ENCODE data around the gene PLEKHO2.

Gene PLEKHO2

DNA sequence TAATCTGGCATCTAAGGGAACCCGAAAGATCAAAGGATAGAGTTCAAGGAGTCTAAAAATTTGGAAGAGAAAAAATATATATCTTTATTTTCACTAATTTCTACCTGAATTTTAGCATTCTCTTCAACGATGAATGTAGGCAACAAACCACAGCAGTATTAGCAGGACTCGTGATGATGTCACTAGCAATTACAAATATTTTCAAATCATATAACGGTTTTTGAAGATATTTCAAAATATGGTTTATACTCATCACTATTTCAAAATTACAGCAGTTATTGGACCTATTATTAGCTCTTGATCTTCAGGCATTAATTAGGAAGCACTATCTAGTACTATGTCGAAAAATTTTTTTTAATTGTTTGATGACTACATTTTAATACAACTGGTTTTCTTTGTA is 43.0 kb downstream of the PLEKHO2 start:
- Mint-ChIP-seq H3K27ac (peak overlapping the region; percentile 88), H3K27me3 (no peaks in the 10 kb centered on the region), H3K36me3 (no peaks in the 10 kb centered on the region), H3K9me3 (no peaks in the 10 kb centered on the region), H3K4me3 (no peak overlapping the region), H3K4me1 (peaks cover 31% of the 10 kb centered on the region)
- ATAC-seq, result no peak

GRCh38 chr15:64888336-64888735 is 46.6 kb downstream of the PLEKHO2 start:
- Mint-ChIP-seq H3K4me1 (peaks cover 38% of the 10 kb centered on the region), H3K27ac (no peak overlapping the region), H3K4me3 (no peak overlapping the region), H3K36me3 (no peaks in the 10 kb centered on the region), H3K27me3 (no peaks in the 10 kb centered on the region), H3K9me3 (no peaks in the 10 kb centered on the region)
- no peak for ATAC-seq

GRCh38 chr15:64891561-64891960 is 49.8 kb downstream of the PLEKHO2 start:
- Mint-ChIP-seq H3K9me3 (no peaks in the 10 kb centered on the region), H3K4me3 (no peak overlapping the region), H3K36me3 (no peaks in the 10 kb centered on the region), H3K27me3 (no peaks in the 10 kb centered on the region), H3K27ac (peak overlapping the region; percentile 98), H3K4me1 (peaks cover 58% of the 10 kb centered on the region)
- ATAC-seq, result no peak

GRCh38 chr15:64892847-64893403 is 51.2 kb downstream of the PLEKHO2 start:
- Mint-ChIP-seq H3K27me3 (no peaks in the 10 kb centered on the region), H3K4me1 (peaks cover 70% of the 10 kb centered on the region), H3K4me3 (peak overlapping the region; percentile 85), H3K36me3 (no peaks in the 10 kb centered on the region), H3K27ac (peak overlapping the region; percentile 98), H3K9me3 (no peaks in the 10 kb centered on the region)
- ATAC-seq, result no peak

- no peaks in the 10 kb centered on the region for H3K9me3 Mint-ChIP-seq
- H3K4me1 Mint-ChIP-seq, result peaks cover 74% of the 10 kb centered on the region
- H3K27ac Mint-ChIP-seq, result peak overlapping the region; percentile 98
- H3K4me3 Mint-ChIP-seq, result peak overlapping the region; percentile 85
- H3K27me3 Mint-ChIP-seq, result no peaks in the 10 kb centered on the region
- no peaks in the 10 kb centered on the region for H3K36me3 Mint-ChIP-seq
- peak; percentile 88 for ATAC-seq
Observed at GRCh38 chr15:64893481-64894394, 52.0 kb downstream of the PLEKHO2 start.

DNA sequence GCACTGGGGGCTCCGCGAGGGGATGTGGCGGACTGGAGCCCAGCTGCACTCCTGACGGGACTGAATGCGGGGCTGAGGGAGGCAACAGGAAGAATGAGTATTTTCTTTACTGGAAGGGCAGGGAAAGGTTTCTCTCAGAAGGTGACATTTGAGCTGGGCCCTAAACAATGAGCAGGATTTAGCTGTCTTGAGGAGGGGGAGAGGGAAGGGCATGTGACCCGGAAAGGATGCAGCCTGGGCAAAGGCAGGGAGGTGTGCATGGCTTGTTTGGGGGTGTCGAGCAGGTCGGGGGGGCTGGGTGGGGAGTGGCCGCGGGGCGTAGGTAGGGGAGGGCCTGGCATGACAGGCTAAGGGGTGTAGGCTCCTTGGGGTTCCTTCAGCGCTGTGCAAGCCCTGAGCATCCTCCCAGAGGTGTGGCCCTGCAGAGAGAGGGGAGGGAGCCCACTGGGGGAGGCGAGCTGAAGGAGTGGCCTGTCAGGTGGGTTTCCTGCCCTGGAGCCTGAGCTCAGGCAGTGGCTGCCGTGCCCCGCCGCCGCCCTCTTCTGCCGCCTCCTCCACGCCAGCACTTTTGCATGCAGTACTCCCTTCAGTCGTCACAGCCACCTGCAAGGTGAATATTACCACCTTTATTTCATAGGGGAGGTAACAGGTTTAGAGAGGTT is 52.8 kb downstream of the PLEKHO2 start:
- H3K27me3 Mint-ChIP-seq, result no peaks in the 10 kb centered on the region
- peak; percentile 76 for ATAC-seq
- H3K4me1 Mint-ChIP-seq, result peaks cover 74% of the 10 kb centered on the region
- no peaks in the 10 kb centered on the region for H3K9me3 Mint-ChIP-seq
- peak overlapping the region; percentile 98 for H3K27ac Mint-ChIP-seq
- no peaks in the 10 kb centered on the region for H3K36me3 Mint-ChIP-seq
- peak overlapping the region; percentile 85 for H3K4me3 Mint-ChIP-seq

DNA sequence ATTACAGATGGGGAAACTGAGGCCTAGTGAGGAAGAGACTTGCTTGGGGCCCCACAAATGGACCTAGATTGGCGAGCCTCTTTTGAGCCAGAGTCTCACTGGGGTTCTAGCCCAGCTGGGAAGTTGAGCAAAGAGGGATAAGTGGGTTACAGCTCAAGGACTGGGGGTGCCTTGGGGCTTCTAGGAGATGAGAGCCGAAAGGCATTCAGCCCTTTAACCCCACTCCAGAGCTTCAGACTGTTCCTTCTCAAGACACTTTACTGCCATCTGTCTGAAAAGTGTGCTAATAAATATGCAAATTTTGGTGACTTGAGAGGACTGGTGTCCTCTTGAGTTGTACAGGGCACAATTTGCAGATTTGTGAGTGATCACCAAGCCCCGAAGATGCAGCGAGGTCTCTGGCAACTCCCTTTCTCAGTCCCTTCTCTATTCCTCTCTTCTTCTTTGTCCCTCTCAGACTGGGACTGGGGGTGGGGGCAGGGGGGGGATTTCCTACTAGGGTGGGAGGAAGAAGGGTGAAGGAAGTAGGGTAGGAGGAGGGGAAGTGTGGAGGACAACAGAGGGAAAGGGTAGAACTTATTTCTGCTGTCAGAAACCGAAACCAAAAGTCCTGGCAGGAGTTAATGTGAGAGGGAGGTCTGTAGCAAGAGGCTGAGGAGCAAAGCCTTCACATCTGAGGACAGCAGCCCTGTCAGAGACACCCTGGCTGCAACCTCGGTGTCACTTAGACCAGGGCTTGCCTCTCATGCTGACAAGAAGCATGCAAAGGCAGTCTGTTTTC is 53.8 kb downstream of the PLEKHO2 start:
- peak overlapping the region; percentile 98 for H3K27ac Mint-ChIP-seq
- H3K9me3 Mint-ChIP-seq, result no peaks in the 10 kb centered on the region
- no peaks in the 10 kb centered on the region for H3K36me3 Mint-ChIP-seq
- H3K27me3 Mint-ChIP-seq, result no peaks in the 10 kb centered on the region
- peaks cover 74% of the 10 kb centered on the region for H3K4me1 Mint-ChIP-seq
- H3K4me3 Mint-ChIP-seq, result peak overlapping the region; percentile 85
- ATAC-seq, result peak; percentile 52

- Mint-ChIP-seq H3K4me1 (peaks cover 67% of the 10 kb centered on the region), H3K27ac (peak overlapping the region; percentile 98), H3K36me3 (peaks cover 6% of the 10 kb centered on the region), H3K4me3 (no peak overlapping the region), H3K9me3 (peaks cover 6% of the 10 kb centered on the region), H3K27me3 (no peaks in the 10 kb centered on the region)
- no peak for ATAC-seq
Observed at GRCh38 chr15:64896371-64897069, 54.8 kb downstream of the PLEKHO2 start.

- Mint-ChIP-seq H3K4me1 (peaks cover 67% of the 10 kb centered on the region), H3K27ac (peak overlapping the region; percentile 98), H3K9me3 (peaks cover 6% of the 10 kb centered on the region), H3K4me3 (no peak overlapping the region), H3K27me3 (no peaks in the 10 kb centered on the region), H3K36me3 (peaks cover 6% of the 10 kb centered on the region)
- no peak for ATAC-seq
Observed at GRCh38 chr15:64897345-64897985, 55.8 kb downstream of the PLEKHO2 start.

GRCh38 chr15:64898406-64898805 is 56.7 kb downstream of the PLEKHO2 start:
- Mint-ChIP-seq H3K36me3 (peaks cover 6% of the 10 kb centered on the region), H3K4me3 (no peak overlapping the region), H3K4me1 (peaks cover 67% of the 10 kb centered on the region), H3K9me3 (peaks cover 6% of the 10 kb centered on the region), H3K27ac (peak overlapping the region; percentile 98), H3K27me3 (no peaks in the 10 kb centered on the region)
- no peak for ATAC-seq

GRCh38 chr15:64901141-64901540 is 59.4 kb downstream of the PLEKHO2 start:
- peaks cover 55% of the 10 kb centered on the region for H3K4me1 Mint-ChIP-seq
- H3K9me3 Mint-ChIP-seq, result peaks cover 6% of the 10 kb centered on the region
- H3K36me3 Mint-ChIP-seq, result peaks cover 6% of the 10 kb centered on the region
- H3K27ac Mint-ChIP-seq, result no peak overlapping the region
- no peaks in the 10 kb centered on the region for H3K27me3 Mint-ChIP-seq
- no peak for ATAC-seq
- no peak overlapping the region for H3K4me3 Mint-ChIP-seq

- no peak overlapping the region for H3K27ac Mint-ChIP-seq
- H3K9me3 Mint-ChIP-seq, result peaks cover 6% of the 10 kb centered on the region
- no peak overlapping the region for H3K4me3 Mint-ChIP-seq
- H3K36me3 Mint-ChIP-seq, result peaks cover 6% of the 10 kb centered on the region
- peaks cover 47% of the 10 kb centered on the region for H3K4me1 Mint-ChIP-seq
- peak; percentile 78 for ATAC-seq
- no peaks in the 10 kb centered on the region for H3K27me3 Mint-ChIP-seq
Observed at GRCh38 chr15:64901914-64902313, 60.2 kb downstream of the PLEKHO2 start.

DNA sequence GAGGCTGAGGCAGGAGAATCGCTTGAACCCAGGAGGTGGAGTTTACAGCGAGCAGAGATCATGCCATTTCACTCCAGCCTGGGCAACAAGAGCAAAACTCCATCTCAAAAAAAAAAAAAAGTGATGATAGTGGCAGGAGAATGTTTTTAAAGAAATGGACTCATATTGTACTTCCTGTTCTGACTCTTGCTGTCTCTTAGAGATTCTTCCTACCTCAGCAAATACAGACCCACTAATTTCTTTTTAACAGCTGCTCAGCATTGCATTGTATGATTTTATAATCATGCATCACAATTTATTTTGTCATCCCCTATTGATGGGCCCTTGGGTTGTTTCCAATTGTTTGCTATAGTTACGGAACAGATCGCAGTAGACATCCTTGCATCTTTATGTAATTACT is 61.1 kb downstream of the PLEKHO2 start:
- no peaks in the 10 kb centered on the region for H3K27me3 Mint-ChIP-seq
- H3K9me3 Mint-ChIP-seq, result peaks cover 6% of the 10 kb centered on the region
- no peak for ATAC-seq
- H3K4me3 Mint-ChIP-seq, result no peak overlapping the region
- H3K4me1 Mint-ChIP-seq, result peaks cover 39% of the 10 kb centered on the region
- H3K27ac Mint-ChIP-seq, result no peak overlapping the region
- peaks cover 6% of the 10 kb centered on the region for H3K36me3 Mint-ChIP-seq

GRCh38 chr15:64903326-64903950 is 61.7 kb downstream of the PLEKHO2 start:
- H3K9me3 Mint-ChIP-seq, result peaks cover 6% of the 10 kb centered on the region
- ATAC-seq, result no peak
- H3K27ac Mint-ChIP-seq, result no peak overlapping the region
- no peaks in the 10 kb centered on the region for H3K27me3 Mint-ChIP-seq
- H3K4me1 Mint-ChIP-seq, result peaks cover 34% of the 10 kb centered on the region
- no peak overlapping the region for H3K4me3 Mint-ChIP-seq
- peaks cover 6% of the 10 kb centered on the region for H3K36me3 Mint-ChIP-seq

Measured in stimulated activated memory B cell treated with anti-CD40 and anti-IgM and Interleukin-4, amounts not matched to agents 10 μg/mL and 1 μg/mL and 100 μg/mL, for 72 hours (primary cell).